NOMO-1 (cell line): ENCODE measurements around the gene AATF.

Experiments
- DNase-seq, 2 experiments: peaks; one replicate each; lab custom pipeline; 2025; ENCODE audit not compliant: unreplicated experiment in 2 of 2; lab: John Stamatoyannopoulos, UW

The AATF gene

GRCh38 chr17:36929851-36930582, 18.7 kb upstream of the AATF start:
- no peak for DNase-seq

GRCh38 chr17:36930583-36930900, 18.2 kb upstream of the AATF start:
- DNase-seq: no peak

GRCh38 chr17:36931096-36931696, 17.6 kb upstream of the AATF start:
- DNase-seq: no peak

- DNase-seq: no peak
Measured at GRCh38 chr17:36931697-36932382, 16.9 kb upstream of the AATF start.

- no peak for DNase-seq
Measured at GRCh38 chr17:36932383-36932693, 16.4 kb upstream of the AATF start.

- no peak for DNase-seq
Measured at GRCh38 chr17:36932694-36933511, 15.9 kb upstream of the AATF start.

- DNase-seq: no peak
Measured at GRCh38 chr17:36933512-36934143, 15.1 kb upstream of the AATF start.

GRCh38 chr17:36934144-36934691, 14.5 kb upstream of the AATF start:
- DNase-seq: no peak

GRCh38 chr17:36934692-36935630, 13.8 kb upstream of the AATF start:
- no peak for DNase-seq

- DNase-seq: no peak
Measured at GRCh38 chr17:36935671-36936454, 12.9 kb upstream of the AATF start.

- no peak for DNase-seq
Measured at GRCh38 chr17:36936455-36937000, 12.2 kb upstream of the AATF start.

GRCh38 chr17:36937001-36937958, 11.5 kb upstream of the AATF start, which contains the start of gene LHX1:
LHX1 (plus strand) TSS chr17:36937475; CDS start chr17:36938198, 723 bp downstream.
- DNase-seq: peak in 1 of 2 experiments; percentile 23

GRCh38 chr17:36937959-36938565, 10.7 kb upstream of the AATF start:
- no peak for DNase-seq

- no peak for DNase-seq
Measured at GRCh38 chr17:36938566-36939051, 10.1 kb upstream of the AATF start.

- no peak for DNase-seq
Measured at GRCh38 chr17:36939052-36939801, 9.5 kb upstream of the AATF start.

- no peak for DNase-seq
Measured at GRCh38 chr17:36939802-36940312, 8.9 kb upstream of the AATF start.
